ENCODE measurements around the gene PWP1. TPM values are rescaled to one million over a fixed set of nuclear protein-coding genes. Genes with fewer than 3 reads are reported as not detected.

Gene PWP1
- total and polyA plus RNA-seq, 9 of the 15 experiments (the other 6 are each of a cell fraction or from before 2014, with no cell fraction given) = 61.6 to 401 (median 111) TPM

DNA sequence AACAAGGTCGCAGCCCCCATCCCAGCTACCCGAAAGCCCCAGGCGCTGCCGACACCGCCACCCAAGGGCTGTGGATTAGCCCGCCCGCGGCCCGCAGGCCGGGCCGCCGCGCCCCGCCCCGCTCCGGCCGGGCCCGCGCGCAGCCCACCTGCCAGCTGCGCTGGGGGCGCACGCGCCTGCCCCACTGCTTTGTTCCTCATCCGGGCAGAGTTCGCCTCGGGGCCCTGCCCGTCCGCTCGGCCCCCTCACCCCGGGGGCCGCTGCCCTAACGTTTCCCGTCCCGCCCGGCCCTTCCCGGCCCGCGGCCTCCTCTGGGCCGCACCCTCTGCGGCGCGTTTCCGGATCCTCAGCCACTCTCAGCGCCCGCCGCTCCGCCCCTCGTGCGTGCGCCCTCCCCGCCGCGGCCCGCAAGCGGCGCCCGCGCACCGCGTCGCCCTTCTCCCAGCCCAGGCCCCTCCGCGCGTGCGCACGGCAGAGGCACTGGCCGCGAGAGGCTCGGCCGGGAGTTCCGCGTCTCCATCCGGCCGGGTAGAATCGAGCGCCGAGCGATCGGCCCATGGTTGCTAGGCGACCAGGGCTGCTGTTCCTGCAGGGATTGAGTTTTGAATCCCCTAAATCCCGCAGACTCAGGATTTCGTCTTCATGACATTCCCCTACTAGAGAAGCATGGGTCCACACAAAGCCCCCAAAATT lies 75.4 kb downstream of the PWP1 start, which contains the start of gene PRDM4 (continued):
- TF ChIP-seq ZNF398 (CRISPR knock-in tag; IDR thresholded peaks at IDR 0.05) (no peak), EP400 (IDR thresholded peaks at IDR 0.05) (peak; percentile 37; the same call in 1 of the 2 replicates), BRCA1 (IDR thresholded peaks at IDR 0.05) (no peak), BRCA1 (CRISPR knock-in tag; IDR thresholded peaks at IDR 0.05) (no peak), MEF2D (tag; conservative IDR thresholded peaks at IDR 0.05; ENCODE audit: low read depth) (no peak), ARNT (IDR thresholded peaks at IDR 0.05) (no peak), GTF2F1 (IDR thresholded peaks at IDR 0.05; ENCODE audit: low read depth, low read length) (no peak), ZKSCAN3 (CRISPR knock-in tag; IDR thresholded peaks at IDR 0.05) (no peak), ZEB2 (IDR thresholded peaks at IDR 0.05) (no peak), PATZ1 (CRISPR knock-in tag; IDR thresholded peaks at IDR 0.05; ENCODE audit: borderline replicate concordance) (no peak), CHD1 (IDR thresholded peaks at IDR 0.05; ENCODE audit: low read length) (no peak), ZNF253 (CRISPR knock-in tag; conservative IDR thresholded peaks at IDR 0.05) (no peak), STAT5A (IDR thresholded peaks at IDR 0.05; ENCODE audit: borderline replicate concordance, low read length) (no peak), HLTF (IDR thresholded peaks at IDR 0.05) (no peak), ETV6 (IDR thresholded peaks at IDR 0.05; ENCODE audit: borderline replicate concordance in 1 of 2, low read depth in 2 of 2, low read length in 1 of 2) (no peak), ETV6 (CRISPR knock-in tag; IDR thresholded peaks at IDR 0.05; ENCODE audit: borderline replicate concordance) (no peak), SAFB (IDR thresholded peaks at IDR 0.05; ENCODE audit: borderline replicate concordance, low read depth, low read length) (no peak), ADNP (tag; IDR thresholded peaks at IDR 0.05) (no peak)
- TF ChIP-seq, protein P1, sequence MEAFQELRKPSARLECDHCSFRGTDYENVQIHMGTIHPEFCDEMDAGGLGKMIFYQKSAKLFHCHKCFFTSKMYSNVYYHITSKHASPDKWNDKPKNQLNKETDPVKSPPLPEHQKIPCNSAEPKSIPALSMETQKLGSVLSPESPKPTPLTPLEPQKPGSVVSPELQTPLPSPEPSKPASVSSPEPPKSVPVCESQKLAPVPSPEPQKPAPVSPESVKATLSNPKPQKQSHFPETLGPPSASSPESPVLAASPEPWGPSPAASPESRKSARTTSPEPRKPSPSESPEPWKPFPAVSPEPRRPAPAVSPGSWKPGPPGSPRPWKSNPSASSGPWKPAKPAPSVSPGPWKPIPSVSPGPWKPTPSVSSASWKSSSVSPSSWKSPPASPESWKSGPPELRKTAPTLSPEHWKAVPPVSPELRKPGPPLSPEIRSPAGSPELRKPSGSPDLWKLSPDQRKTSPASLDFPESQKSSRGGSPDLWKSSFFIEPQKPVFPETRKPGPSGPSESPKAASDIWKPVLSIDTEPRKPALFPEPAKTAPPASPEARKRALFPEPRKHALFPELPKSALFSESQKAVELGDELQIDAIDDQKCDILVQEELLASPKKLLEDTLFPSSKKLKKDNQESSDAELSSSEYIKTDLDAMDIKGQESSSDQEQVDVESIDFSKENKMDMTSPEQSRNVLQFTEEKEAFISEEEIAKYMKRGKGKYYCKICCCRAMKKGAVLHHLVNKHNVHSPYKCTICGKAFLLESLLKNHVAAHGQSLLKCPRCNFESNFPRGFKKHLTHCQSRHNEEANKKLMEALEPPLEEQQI (IDR thresholded peaks at IDR 0.05) = no peak
- TF ChIP-seq, protein P2, sequence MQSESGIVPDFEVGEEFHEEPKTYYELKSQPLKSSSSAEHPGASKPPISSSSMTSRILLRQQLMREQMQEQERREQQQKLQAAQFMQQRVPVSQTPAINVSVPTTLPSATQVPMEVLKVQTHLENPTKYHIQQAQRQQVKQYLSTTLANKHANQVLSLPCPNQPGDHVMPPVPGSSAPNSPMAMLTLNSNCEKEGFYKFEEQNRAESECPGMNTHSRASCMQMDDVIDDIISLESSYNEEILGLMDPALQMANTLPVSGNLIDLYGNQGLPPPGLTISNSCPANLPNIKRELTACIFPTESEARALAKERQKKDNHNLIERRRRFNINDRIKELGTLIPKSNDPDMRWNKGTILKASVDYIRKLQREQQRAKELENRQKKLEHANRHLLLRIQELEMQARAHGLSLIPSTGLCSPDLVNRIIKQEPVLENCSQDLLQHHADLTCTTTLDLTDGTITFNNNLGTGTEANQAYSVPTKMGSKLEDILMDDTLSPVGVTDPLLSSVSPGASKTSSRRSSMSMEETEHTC (IDR thresholded peaks at IDR 0.05) = no peak
